ENCODE data around the gene CPTP. TPM values are rescaled to one million over a fixed set of nuclear protein-coding genes. Genes with fewer than 3 reads are reported as not detected.

CPTP gene
- total RNA-seq, 1 donor: 17.7 TPM

DNA sequence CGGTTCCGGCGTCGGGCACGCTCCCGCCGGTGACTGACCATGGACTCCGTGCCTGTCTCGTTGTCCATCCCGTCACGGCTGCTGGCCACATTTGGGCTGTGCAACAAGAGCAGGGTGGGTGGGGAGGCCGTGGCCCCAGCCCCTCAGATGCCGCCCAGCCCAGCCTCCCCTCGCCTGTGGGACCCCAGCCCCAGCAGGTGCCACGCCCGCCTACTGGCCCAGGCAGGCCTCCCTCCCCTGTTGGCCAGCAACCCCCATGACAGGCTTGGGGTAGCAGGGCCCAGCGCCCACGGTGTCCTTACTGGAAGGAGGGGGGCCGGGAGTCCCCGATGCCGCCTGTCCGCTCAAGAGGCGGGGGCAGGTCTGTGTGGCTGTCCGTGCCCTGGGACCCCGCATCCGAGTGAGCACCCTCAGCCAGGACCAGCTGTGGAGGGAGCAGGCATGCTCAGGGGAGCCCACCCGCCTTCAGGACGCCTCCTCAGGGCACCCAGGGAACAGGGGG lies 17.5 kb downstream of the CPTP start:
- DNase-seq (ENCODE audit: low read depth): no peak
- TF ChIP-seq CTCF (IDR thresholded peaks at IDR 0.05; ENCODE audit: insufficient read depth, low read length): no peak
- H3K4me3 ChIP-seq (ENCODE audit: low read depth, low read length): no peak overlapping the region

- H3K4me3 ChIP-seq (ENCODE audit: low read depth, low read length): no peak overlapping the region
- no peak for DNase-seq (ENCODE audit: low read depth)
- no peak for TF ChIP-seq CTCF (IDR thresholded peaks at IDR 0.05; ENCODE audit: insufficient read depth, low read length)
These were observed 18.0 kb downstream of the CPTP start for GRCh38 chr1:1342584-1343115.

- no peak overlapping the region for H3K4me3 ChIP-seq (ENCODE audit: low read depth, low read length)
- no peak for DNase-seq (ENCODE audit: low read depth)
- TF ChIP-seq CTCF (IDR thresholded peaks at IDR 0.05; ENCODE audit: insufficient read depth, low read length): no peak
These were observed 19.3 kb downstream of the CPTP start for GRCh38 chr1:1343811-1344421.

GRCh38 chr1:1344655-1345361 lies 20.2 kb downstream of the CPTP start:
- peak overlapping the region; percentile 17 for H3K4me3 ChIP-seq (ENCODE audit: low read depth, low read length)
- TF ChIP-seq CTCF (IDR thresholded peaks at IDR 0.05; ENCODE audit: insufficient read depth, low read length): peak; percentile 57
- DNase-seq (ENCODE audit: low read depth): peak; percentile 58

- TF ChIP-seq CTCF (IDR thresholded peaks at IDR 0.05; ENCODE audit: insufficient read depth, low read length): peak; percentile 4
- H3K4me3 ChIP-seq (ENCODE audit: low read depth, low read length): peak overlapping the region; percentile 17
- no peak for DNase-seq (ENCODE audit: low read depth)
These were observed 20.8 kb downstream of the CPTP start for GRCh38 chr1:1345384-1345783.

DNA sequence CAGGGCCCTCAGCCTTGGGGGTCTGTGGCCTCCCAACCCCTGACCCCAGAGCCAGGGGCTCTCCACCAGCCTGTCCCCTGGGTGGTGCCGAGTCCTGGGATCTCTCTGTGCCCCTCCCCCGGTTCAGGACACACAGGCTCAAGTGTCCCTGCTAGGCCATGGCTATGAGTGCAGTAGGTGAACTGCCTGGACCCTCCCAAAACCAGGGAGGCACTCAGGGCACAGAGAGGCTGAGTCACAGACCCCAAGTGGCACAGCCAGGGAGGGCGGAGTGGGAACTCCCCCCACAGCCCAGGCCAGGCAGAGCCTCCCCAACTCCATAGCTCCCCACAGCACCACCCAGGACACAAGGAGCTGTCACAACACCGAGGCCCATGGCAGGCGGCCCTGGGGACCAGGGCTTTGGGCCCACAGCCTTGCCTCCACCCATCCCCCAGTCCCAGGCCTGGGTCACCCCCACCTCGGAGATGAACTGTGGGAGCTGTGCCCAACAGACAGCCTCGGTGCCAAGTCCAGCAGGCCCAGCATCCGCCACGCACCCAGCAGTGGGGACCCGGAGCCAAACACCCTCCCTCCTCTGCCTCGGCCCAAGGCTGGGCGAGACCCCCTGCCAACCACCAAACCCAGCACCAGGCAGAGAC lies 21.4 kb downstream of the CPTP start:
- peak overlapping the region; percentile 37 for H3K4me3 ChIP-seq (ENCODE audit: low read depth, low read length)
- no peak for TF ChIP-seq CTCF (IDR thresholded peaks at IDR 0.05; ENCODE audit: insufficient read depth, low read length)

More for the DNA sequence above, 21.4 kb downstream of the CPTP start:
- DNase-seq (ENCODE audit: low read depth): no peak
